Panc1 (cell line): ENCODE data around the gene NKD1.

Source experiments
- CTCF ChIP-seq: fragments of 450-650 bp; IDR thresholded peaks from 2 replicates; pipeline ENCODE4 v1.5.1; 2017; ENCODE audit warnings: mild to moderate bottlenecking
- POLR2AphosphoS5 ChIP-seq: IDR thresholded peaks from 2 replicates; pipeline ENCODE4 v1.6.1; 2012; ENCODE audit warnings: mild to moderate bottlenecking, low read depth, low read length, moderate library complexity
- TCF7L2 ChIP-seq: IDR thresholded peaks from 2 replicates; pipeline ENCODE4 v1.6.1; 2011; ENCODE audit warnings: mild to moderate bottlenecking, low read depth, low read length, inconsistent platforms

GRCh38 chr16:50507397-50507796, 40.8 kb upstream of the NKD1 start:
- TF ChIP-seq POLR2AphosphoS5: no peak
- no peak for TF ChIP-seq CTCF
- TF ChIP-seq TCF7L2: no peak
